ENCODE results near the gene CHMP6.

The CHMP6 gene

GRCh38 chr17:81043319-81043724, 51.7 kb downstream of the CHMP6 start:
- no peak overlapping the region for H3K27ac ChIP-seq
- TF ChIP-seq CTCF (IDR thresholded peaks at IDR 0.05) (no peak), ZFX (IDR thresholded peaks at IDR 0.05; ENCODE audit: borderline replicate concordance) (no peak)

GRCh38 chr17:81043725-81044427, 52.2 kb downstream of the CHMP6 start:
- H3K27ac ChIP-seq: no peak overlapping the region
- no peak for TF ChIP-seq CTCF (IDR thresholded peaks at IDR 0.05)
- no peak for TF ChIP-seq ZFX (IDR thresholded peaks at IDR 0.05; ENCODE audit: borderline replicate concordance)

- no peak overlapping the region for H3K27ac ChIP-seq
- TF ChIP-seq ZFX (IDR thresholded peaks at IDR 0.05; ENCODE audit: borderline replicate concordance) (no peak), CTCF (IDR thresholded peaks at IDR 0.05) (no peak)
Measured at GRCh38 chr17:81044428-81044763, 52.8 kb downstream of the CHMP6 start.

- no peak for TF ChIP-seq ZFX (IDR thresholded peaks at IDR 0.05; ENCODE audit: borderline replicate concordance)
- no peak for TF ChIP-seq CTCF (IDR thresholded peaks at IDR 0.05)
- no peak overlapping the region for H3K27ac ChIP-seq
Measured at GRCh38 chr17:81044764-81045589, 53.3 kb downstream of the CHMP6 start.

GRCh38 chr17:81045590-81046095, 54.0 kb downstream of the CHMP6 start:
- TF ChIP-seq CTCF (IDR thresholded peaks at IDR 0.05) (no peak), ZFX (IDR thresholded peaks at IDR 0.05; ENCODE audit: borderline replicate concordance) (no peak)
- no peak overlapping the region for H3K27ac ChIP-seq

- no peak overlapping the region for H3K27ac ChIP-seq
- TF ChIP-seq CTCF (IDR thresholded peaks at IDR 0.05): no peak
- no peak for TF ChIP-seq ZFX (IDR thresholded peaks at IDR 0.05; ENCODE audit: borderline replicate concordance)
Measured at GRCh38 chr17:81046132-81046769, 54.6 kb downstream of the CHMP6 start.

Measured in 22Rv1 (cell line).